ENCODE measurements around the gene DDX1. TPM values are rescaled to one million over a fixed set of nuclear protein-coding genes. Genes with fewer than 3 reads are reported as not detected.

The DDX1 gene
- total and polyA plus RNA-seq, 2 donors (not counting 1 experiment from before 2014, with no cell fraction given): 13.2 to 52.6 TPM

DNA sequence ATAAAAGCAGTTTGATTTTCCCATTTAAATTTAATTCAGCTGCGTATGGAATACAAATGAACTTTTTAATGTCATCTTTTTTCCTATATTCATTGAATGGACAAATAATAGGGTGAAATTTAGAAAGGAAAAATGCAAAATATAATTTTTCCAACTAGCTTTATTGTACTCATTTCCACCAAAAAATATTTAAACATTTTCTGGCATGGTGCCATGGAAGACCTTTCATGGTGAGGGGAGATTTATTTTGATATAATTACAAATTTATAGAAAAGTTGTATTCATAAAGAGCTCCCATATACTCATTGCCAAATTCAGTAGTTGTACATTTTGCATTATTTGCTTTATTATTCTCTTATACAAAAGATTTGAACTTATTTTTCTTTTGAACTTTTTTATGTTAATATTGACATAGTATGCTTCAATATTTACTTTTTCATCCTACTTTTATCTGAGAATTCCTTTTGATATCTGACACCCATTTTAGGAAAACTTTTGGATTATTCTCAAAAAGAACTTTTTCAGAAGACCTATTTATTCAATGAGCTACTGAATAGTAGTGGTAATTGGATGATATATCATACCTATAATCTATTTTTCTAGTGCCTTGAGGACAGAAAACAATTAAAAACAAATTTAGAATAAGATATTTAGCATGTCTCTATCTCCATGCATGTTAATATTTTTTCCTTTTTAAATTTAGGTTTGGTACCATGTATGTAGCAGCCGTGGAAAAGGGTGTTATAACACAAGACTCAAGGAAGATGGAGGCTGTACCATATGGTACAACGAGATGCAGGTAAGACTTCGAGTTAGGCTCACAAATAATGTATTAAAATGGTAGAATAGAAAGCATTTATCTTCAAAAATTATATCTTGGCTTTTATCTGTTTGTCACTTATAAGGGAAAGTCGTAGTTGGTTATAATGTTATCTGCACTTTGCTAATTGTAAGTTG is 37.5 kb downstream of the DDX1 start:
- H3K4me3 ChIP-seq (ENCODE audit: control extremely low read depth in 1 of 5, extremely low read depth in 1 of 5, insufficient read depth in 1 of 5, low read depth in 2 of 5, low read length in 4 of 5): no peak overlapping the region
- H3K79me2 ChIP-seq (ENCODE audit: control insufficient read depth, insufficient read depth, low read length): no peaks in the 10 kb centered on the region
- Mint-ChIP-seq H3K4me3 (no peak overlapping the region), H3K9me3 (ENCODE audit: insufficient read depth) (no peaks in the 10 kb centered on the region), H3K27ac (no peak overlapping the region), H3K27me3 (no peaks in the 10 kb centered on the region), H3K4me1 (no peaks in the 10 kb centered on the region)
- DNase-seq (no peak), ATAC-seq (ENCODE audit: low read depth) (no peak)
- H3K9me3 ChIP-seq (ENCODE audit: control extremely low read depth in 1 of 3, control insufficient read depth in 2 of 3, insufficient read depth in 1 of 3, low read length in 2 of 3): peaks cover 0 to 2% (median 0%) of the 10 kb centered on the region in 3 donors
- TF ChIP-seq EZH2 (IDR thresholded peaks at IDR 0.05; ENCODE audit: borderline replicate concordance, insufficient read depth, low read depth, low read length, poor library complexity, severe bottlenecking): no peak
- no peak for TF ChIP-seq CTCF (IDR thresholded peaks at IDR 0.05)
- no peaks in the 10 kb centered on the region for H3K27me3 ChIP-seq (replicated peaks in 1 of 4; ENCODE audit: control extremely low read depth in 1 of 4, control insufficient read depth in 3 of 4, insufficient read depth in 4 of 4, low read length in 3 of 4)
- peaks cover 41 to 78% of the 10 kb centered on the region in 2 experiments for H3K36me3 ChIP-seq (replicated peaks in 1 of 2; ENCODE audit: control extremely low read depth in 1 of 2, control insufficient read depth in 1 of 2, extremely low read depth in 1 of 2, insufficient read depth in 2 of 2, low read length in 1 of 2)
- no peak overlapping the region for H3K27ac ChIP-seq (ENCODE audit: low read length in 2 of 2)
- intact Hi-C loops (cut with micrococcal nuclease): no loop called here
- no peak overlapping the region for H2AFZ ChIP-seq (ENCODE audit: insufficient read depth, low read depth, low read length, poor library complexity, severe bottlenecking)
- ChIA-PET CTCF (no interaction called here), POLR2A (no interaction called here)
- no peak overlapping the region for H3K4me2 ChIP-seq (replicated peaks; ENCODE audit: low read depth, low read length, poor library complexity, severe bottlenecking)
- H3K9ac ChIP-seq (ENCODE audit: low read length): no peak overlapping the region
- no peaks in the 10 kb centered on the region for H4K20me1 ChIP-seq (ENCODE audit: control insufficient read depth, insufficient read depth, low read length, poor library complexity, severe bottlenecking)
- H3K4me1 ChIP-seq (ENCODE audit: control insufficient read depth in 2 of 2, insufficient read depth in 2 of 2, low read length in 2 of 2): no peaks in the 10 kb centered on the region
- no CpG with 5 or more reads among the region's 5 CpGs for WGBS (ENCODE audit: insufficient coverage)
